GM12892 (cell line): ENCODE results near the gene PHIP.

Experiments used
- POLR2A ChIP-seq: IDR thresholded peaks from 2 replicates; pipeline ENCODE4 v1.6.1; 2011; ENCODE audit warnings: low read depth, low read length, control low read depth
- POLR2AphosphoS5 ChIP-seq: IDR thresholded peaks from 2 replicates; pipeline ENCODE4 v1.6.1; 2011; ENCODE audit warnings: low read depth, low read length, control low read depth

- TF ChIP-seq POLR2AphosphoS5 (no peak), POLR2A (no peak)
These were observed 13.4 kb downstream of the PHIP start for GRCh38 chr6:79064635-79065034.
